SJSA1 (cell line): Measurements from ENCODE around the gene RETN. TPM values are rescaled to one million over a fixed set of nuclear protein-coding genes. Genes with fewer than 3 reads are reported as not detected.

Experiments
- DNase-seq, 2 experiments: peaks; one replicate each; pipeline ENCODE4 v3.0.0-alpha.2; 2015 to 2020; ENCODE audit warnings: low spot score in 2 of 2, low read depth in 1 of 2
- H3K27ac ChIP-seq: fragments of 250-450 bp; sonication (Bioruptor Pico); 2 replicates; pipeline ENCODE4 v1.5.1; 2020; ENCODE audit warnings: mild to moderate bottlenecking, moderate library complexity
- H3K27me3 ChIP-seq: fragments of 250-450 bp; sonication (Bioruptor Pico); replicated peaks from 2 replicates; pipeline ENCODE4 v1.5.1; 2020; ENCODE audit warnings: mild to moderate bottlenecking, moderate library complexity
- H3K36me3 ChIP-seq: fragments of 250-450 bp; sonication (Bioruptor Pico); 2 replicates; pipeline ENCODE4 v1.5.1; 2020; ENCODE audit warnings: mild to moderate bottlenecking
- H3K4me1 ChIP-seq: fragments of 250-450 bp; sonication (Bioruptor Pico); replicated peaks from 2 replicates; pipeline ENCODE4 v1.6.1; 2021; ENCODE audit warnings: mild to moderate bottlenecking
- H3K4me3 ChIP-seq: fragments of 250-450 bp; sonication (Bioruptor Pico); 2 replicates; pipeline ENCODE4 v1.5.1; 2020; ENCODE audit warnings: mild to moderate bottlenecking
- H3K9me3 ChIP-seq: fragments of 250-450 bp; sonication (Bioruptor Pico); replicated peaks from 2 replicates; pipeline ENCODE4 v1.5.1; 2020; ENCODE audit warnings: mild to moderate bottlenecking
- total RNA-seq: library from RNA; depleted of rRNA; stranded (reverse); fragments of >200 nt; shearing (Covaris generic); gene quantifications from 2 replicates; pipeline ENCODE4 v1.2.3, GENCODE V29; 2014

Gene RETN
- total RNA-seq, 1 experiment from 2014 or later = not detected

DNA sequence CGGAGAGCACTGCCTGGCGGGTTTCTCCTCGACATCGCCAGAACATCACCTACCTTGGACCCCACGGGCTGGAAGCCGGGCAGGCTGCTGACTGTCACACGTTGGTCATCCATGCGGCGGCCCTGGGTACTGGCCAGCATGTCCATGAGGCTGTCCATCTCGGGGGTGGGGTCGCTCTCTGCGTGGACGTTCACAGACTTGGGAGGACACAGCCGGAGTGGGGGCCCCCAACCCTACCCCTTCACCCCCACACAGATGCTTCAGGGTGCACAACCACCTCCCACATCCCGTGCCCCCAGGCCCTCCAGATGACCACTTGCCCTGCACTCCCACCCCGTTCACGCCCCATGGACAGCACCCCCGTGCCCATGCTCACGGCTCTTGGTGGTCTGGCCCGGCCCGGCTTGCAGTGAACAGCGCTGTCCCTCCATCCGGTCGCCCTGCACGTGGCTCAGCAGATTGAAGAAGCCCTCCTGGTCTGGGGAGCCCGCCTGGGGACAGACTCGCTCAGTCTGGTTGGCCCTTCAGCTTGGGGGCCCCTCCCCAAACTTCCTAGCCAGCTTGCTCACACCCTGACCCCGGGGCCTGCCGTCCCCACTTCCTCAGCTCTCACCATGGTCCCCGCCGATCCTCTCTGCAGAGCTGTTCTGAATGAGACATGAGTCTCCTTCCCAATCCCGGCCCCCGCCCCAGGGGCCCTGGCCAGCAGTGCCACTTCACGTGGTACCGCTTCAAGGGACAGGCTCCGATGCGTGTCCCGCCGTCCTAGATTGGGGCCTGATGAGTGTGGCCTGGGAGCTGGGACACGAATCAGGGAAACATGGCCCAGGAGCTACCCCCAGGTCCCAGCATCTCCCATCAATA is 36.3 kb upstream of the RETN start:
- H3K4me3 ChIP-seq = no peak overlapping the region
- no peaks in the 10 kb centered on the region for H3K9me3 ChIP-seq
- H3K36me3 ChIP-seq = peaks cover 9% of the 10 kb centered on the region
- DNase-seq = no peak
- H3K27ac ChIP-seq = no peak overlapping the region
- peaks cover 16% of the 10 kb centered on the region for H3K4me1 ChIP-seq
- peaks cover 26% of the 10 kb centered on the region for H3K27me3 ChIP-seq

DNA sequence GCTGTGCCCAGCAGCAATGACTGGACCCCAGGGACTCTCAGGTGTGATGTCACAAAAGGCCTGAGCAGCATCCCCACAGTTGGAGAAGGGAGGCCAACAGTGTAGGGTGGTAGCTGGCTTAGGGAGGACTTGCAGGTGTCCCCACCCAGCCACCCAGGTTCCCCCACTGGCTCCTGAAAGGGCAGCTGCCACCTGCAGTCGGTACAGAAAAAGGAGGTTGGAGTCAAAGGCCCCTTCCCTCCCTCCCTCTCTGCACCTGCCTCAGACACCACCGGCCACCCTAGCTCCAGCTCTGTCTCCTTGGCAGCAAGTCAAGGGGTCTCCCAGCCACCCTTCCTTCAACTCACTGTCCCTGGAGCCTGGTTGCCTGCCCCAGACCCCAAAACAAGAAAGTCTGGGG is 35.2 kb upstream of the RETN start, which contains the start of gene PCP2:
PCP2 (minus strand) TSS at position 22 of the 400 bp plus-strand sequence. CDS start 262 bp downstream, outside the sequence.
- no peak within 1 kb of the TSS for H3K4me3 ChIP-seq
- DNase-seq = no peak
- H3K36me3 ChIP-seq = 0 out of 2 replicates have a peak, but pooled peaks cover 3% of the 10 kb centered on the region
- no peak within 1 kb of the TSS for H3K27ac ChIP-seq
- peaks cover 31% of the 10 kb centered on the region for H3K27me3 ChIP-seq
- peaks cover 8% of the 10 kb centered on the region for H3K4me1 ChIP-seq
- no peaks in the 10 kb centered on the region for H3K9me3 ChIP-seq

DNA sequence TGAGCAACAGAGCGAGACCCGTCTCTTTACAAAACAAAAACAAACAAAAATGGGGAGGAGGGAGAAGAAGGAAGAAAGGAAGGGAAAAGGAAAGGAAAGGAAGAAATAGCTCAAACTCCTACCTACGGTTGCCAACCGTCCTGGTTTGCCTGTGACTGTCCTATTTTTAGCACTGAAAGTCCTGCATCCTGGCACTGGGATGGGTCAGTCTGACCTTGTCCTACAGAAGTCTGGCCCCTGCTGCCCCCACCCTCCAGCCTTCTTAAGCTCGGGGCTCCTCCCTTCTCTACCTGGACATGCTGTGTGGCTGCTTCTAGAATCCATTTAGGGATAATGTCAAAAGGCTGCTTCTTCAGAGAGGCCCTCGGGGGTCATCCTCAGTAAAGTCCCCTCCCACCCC is 33.2 kb upstream of the RETN start:
- Histone ChIP-seq H3K4me1 (peaks cover 3% of the 10 kb centered on the region), H3K9me3 (no peaks in the 10 kb centered on the region; the same call in 1 of the 2 replicates), H3K4me3 (no peak overlapping the region), H3K27ac (no peak overlapping the region), H3K36me3 (0 out of 2 replicates have a peak, but pooled peaks cover 3% of the 10 kb centered on the region), H3K27me3 (peaks cover 31% of the 10 kb centered on the region)
- no peak for DNase-seq

DNA sequence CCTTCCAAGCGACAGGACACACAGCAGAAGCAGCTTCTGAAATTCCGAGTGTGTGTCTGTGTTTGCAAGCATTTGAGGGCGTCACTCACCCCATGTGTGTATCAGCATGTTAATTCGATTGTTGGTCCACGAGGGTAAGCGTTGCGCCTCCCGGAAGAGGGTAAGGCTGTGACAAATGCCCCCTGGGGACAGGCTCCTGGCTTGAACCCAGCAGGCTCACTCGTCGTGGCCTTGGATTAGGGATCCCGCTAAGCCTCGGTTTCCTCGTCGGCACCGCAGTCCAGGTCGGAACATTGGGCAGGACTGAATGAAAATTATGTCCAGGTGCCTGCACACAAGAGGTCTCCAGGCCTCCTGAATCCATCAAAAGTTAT is 32.5 kb upstream of the RETN start:
- Histone ChIP-seq H3K4me3 (no peak overlapping the region), H3K27ac (no peak overlapping the region), H3K4me1 (no peaks in the 10 kb centered on the region), H3K27me3 (peaks cover 31% of the 10 kb centered on the region), H3K36me3 (0 out of 2 replicates have a peak, but pooled peaks cover 3% of the 10 kb centered on the region), H3K9me3 (no peaks in the 10 kb centered on the region; the same call in 1 of the 2 replicates)
- DNase-seq = no peak

DNA sequence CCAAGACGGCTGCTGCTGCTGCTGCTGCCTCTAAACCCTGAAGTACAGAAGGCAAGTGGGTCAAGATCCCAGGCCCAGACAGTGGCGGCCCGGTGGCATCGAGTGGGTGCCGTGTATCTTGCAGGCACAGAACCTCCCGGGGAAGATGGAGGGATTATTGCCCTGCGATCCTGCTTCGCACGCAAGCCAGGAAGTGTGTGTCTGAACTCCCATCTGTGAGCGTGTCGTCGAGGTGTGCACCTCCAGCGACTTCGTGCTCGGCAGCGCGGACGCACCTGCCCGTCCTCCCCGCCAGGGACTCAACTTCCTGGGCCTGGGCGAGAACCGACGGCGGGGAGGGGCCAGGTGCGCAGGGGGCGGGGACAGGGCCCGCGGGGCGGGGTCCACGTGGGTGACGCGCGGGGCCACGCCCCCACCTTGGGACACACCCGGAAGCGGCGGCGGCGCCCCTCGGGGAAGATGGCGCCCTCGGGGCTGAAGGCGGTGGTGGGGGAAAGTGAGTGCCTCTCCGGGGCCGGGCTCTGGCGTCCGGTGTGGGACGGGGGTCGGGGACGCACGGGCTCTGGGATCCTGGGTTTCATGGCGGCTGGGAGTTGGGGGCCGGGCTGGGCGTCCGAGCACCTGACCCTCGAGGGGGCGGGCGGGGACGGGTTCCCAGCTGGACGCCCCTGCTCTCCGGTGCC is 32.0 kb upstream of the RETN start, which contains the start of gene STXBP2:
STXBP2 (plus strand) TSS at position 420 of the 683 bp plus-strand sequence; CDS start at position 460, 40 bp downstream.
- Histone ChIP-seq H3K4me3 (no peak within 1 kb of the TSS), H3K36me3 (0 out of 2 replicates have a peak, but pooled peaks cover 3% of the 10 kb centered on the region), H3K9me3 (no peaks in the 10 kb centered on the region; the same call in 1 of the 2 replicates), H3K27me3 (peaks cover 31% of the 10 kb centered on the region), H3K4me1 (no peaks in the 10 kb centered on the region), H3K27ac (no peak within 1 kb of the TSS)
- DNase-seq = no peak

DNA sequence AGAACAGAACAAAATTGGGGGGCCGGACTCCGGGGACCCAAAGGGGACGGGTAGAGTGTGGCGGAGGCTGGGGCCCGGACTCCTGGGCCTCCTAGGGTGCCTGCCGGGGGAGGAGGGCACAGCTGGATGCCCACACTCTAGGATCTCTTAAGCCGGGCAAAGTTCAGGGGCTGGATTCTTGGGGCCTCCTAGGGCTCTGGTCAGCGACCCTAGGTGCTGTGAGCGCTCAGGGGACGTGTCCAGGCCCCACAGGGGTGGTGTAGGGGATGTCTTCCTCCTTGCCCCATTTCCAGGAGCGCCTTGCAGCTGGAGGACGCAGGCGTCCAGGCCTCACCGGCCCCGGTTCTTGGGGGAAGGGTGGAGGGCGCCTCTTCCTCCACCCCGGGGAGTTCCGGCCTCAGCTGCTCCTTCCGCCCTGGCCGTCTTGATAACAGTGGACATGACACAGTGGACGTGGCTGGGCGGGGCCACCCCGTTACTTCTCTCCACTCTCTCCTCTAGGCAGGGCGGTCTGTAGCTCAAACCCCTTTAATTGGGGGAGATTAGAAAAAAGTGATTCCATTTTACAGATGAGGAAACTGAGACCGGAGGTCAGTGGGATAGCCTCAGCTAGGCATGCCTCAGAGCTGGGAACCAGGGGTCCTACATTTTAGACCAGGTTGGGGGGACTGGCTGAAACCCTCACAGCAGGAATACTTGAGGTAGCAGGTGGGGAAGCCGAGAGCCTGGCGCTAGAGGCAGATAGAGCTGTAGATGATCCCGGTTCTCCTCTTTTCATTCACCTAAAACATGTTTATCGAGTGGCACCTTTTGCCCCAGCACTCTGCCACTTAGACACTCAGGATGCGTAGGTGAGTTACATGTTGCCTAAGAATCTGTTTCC is 31.2 kb upstream of the RETN start:
- H3K27ac ChIP-seq = no peak overlapping the region
- H3K27me3 ChIP-seq = peaks cover 31% of the 10 kb centered on the region
- no peaks in the 10 kb centered on the region for H3K4me1 ChIP-seq
- H3K36me3 ChIP-seq = no peaks in the 10 kb centered on the region
- H3K4me3 ChIP-seq = no peak overlapping the region
- no peaks in the 10 kb centered on the region; the same call in 1 of the 2 replicates for H3K9me3 ChIP-seq
- no peak for DNase-seq

DNA sequence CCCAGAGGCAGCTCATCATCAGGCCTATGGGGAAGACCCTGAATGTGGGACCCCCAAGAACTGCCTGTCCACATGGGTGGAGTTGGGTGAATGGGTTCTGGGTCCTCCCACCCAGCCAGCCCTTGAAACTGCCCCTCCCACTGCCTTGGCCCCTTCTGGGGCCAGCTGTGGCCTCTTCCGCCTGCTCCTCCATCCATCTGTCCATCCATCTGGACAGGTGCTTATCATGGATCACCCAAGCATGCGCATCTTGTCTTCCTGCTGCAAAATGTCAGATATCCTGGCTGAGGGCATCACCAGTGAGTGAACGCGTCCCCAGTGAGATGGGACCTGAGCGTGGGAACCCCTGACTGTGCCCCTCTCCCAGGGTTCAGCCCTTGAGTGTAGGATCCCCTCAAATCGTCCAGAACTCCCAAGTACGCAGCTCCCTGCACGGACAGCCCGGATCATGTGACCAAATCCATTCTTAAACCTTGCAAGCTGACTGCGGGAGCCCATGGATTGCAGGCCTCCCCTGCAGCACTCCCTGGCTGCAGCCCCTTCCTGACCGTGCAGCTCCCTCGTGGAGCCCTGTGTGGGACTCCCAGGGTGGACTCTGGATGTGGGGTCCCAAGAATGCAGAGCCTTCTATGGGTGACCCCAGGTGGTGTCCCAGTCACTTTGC is 29.9 kb upstream of the RETN start:
- Histone ChIP-seq H3K4me1 (no peaks in the 10 kb centered on the region), H3K36me3 (no peaks in the 10 kb centered on the region), H3K27ac (no peak overlapping the region), H3K4me3 (no peak overlapping the region), H3K9me3 (no peaks in the 10 kb centered on the region; the same call in 1 of the 2 replicates), H3K27me3 (peaks cover 31% of the 10 kb centered on the region)
- DNase-seq = no peak

DNA sequence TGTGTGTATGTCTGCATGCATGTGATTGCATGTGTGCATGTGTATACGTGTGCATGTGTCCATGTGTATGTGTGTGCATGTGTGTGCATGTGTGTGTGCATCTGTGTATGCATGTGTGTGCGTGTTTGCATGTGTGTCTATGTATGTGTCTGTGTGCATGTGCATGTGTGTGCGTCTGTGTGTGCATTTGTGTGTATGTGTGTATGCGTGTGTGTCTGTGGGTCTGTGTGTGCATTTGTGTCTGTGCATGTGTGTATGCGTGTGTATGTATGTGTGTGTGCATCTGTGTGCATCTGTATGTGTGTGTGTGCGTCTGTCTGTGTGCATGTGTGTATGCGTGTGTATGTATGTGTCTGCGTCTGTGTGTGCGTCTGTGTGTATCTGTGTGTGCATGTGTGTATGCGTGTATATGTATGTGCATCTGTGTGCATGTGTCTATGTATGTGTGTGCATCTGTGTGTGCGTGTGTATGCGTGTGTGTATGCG is 28.9 kb upstream of the RETN start:
- peaks cover 26% of the 10 kb centered on the region for H3K27me3 ChIP-seq
- H3K4me3 ChIP-seq = no peak overlapping the region
- no peaks in the 10 kb centered on the region for H3K36me3 ChIP-seq
- H3K4me1 ChIP-seq = no peaks in the 10 kb centered on the region
- no peak overlapping the region for H3K27ac ChIP-seq
- DNase-seq = no peak
- no peaks in the 10 kb centered on the region; the same call in 1 of the 2 replicates for H3K9me3 ChIP-seq

DNA sequence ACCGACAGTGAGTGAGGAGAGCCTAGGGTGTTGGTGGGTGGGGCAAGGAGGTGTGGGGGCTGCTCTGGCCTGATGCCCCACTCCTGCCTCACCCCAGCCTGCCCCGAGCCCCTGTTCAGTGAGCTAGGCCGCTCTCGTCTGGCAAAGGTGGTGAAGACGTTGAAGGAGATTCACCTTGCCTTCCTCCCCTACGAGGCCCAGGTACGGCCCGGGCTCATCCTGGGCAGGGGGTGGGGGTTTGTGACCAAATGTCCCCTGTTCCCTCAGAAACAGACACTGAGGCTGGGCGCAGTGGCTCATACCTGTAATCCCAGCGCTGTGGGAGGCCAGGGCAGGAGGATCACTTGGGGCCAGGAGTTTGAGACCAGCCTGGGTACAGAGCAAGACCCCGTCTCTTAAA is 28.0 kb upstream of the RETN start:
- DNase-seq = no peak
- no peaks in the 10 kb centered on the region for H3K4me1 ChIP-seq
- H3K4me3 ChIP-seq = no peak overlapping the region
- H3K9me3 ChIP-seq = no peaks in the 10 kb centered on the region; the same call in 1 of the 2 replicates
- no peaks in the 10 kb centered on the region for H3K36me3 ChIP-seq
- H3K27ac ChIP-seq = no peak overlapping the region
- peaks cover 23% of the 10 kb centered on the region for H3K27me3 ChIP-seq

DNA sequence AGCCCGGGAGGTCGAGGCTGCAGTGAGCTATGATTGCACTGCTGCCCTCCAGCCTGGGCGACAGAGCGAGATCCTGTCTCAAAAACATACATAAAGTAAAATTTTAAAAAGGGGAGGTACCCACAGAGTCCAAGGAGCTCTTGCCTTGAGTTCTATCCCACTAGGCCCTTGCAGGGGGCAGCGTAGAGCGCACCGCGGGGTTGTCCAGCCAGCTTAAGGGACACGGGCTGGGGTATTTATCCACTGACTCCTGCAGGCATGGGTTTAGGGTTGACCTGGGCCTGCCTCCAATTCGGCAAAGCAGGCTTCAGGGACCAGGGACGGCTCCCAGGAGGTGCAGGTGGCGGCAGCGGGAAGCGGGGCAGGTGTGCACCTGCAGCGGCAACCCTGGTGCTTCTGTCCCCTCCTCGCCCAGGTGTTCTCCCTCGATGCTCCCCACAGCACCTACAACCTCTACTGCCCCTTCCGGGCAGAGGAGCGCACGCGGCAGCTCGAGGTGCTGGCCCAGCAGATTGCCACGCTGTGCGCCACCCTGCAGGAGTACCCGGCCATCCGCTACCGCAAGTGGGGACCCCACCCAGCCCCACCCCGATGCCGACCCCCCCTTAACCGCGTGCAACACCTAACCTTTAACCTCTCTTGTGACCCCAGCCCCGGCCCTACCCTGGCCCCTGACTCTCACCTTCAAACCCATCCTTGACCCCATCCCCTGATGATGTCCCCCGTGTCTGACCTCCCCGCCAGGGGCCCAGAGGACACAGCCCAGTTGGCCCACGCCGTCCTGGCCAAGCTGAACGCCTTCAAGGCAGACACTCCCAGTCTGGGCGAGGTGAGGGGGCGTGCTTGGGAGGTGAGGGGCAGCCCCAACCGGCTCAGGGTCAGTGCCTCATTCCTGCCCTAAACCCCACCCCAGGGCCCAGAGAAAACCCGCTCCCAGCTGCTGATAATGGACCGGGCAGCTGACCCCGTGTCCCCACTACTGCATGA is 27.3 kb upstream of the RETN start:
- H3K36me3 ChIP-seq = no peaks in the 10 kb centered on the region
- H3K27ac ChIP-seq = no peak overlapping the region
- no peak overlapping the region for H3K4me3 ChIP-seq
- H3K4me1 ChIP-seq = no peaks in the 10 kb centered on the region
- no peaks in the 10 kb centered on the region; the same call in 1 of the 2 replicates for H3K9me3 ChIP-seq
- peaks cover 20% of the 10 kb centered on the region for H3K27me3 ChIP-seq
- no peak for DNase-seq

DNA sequence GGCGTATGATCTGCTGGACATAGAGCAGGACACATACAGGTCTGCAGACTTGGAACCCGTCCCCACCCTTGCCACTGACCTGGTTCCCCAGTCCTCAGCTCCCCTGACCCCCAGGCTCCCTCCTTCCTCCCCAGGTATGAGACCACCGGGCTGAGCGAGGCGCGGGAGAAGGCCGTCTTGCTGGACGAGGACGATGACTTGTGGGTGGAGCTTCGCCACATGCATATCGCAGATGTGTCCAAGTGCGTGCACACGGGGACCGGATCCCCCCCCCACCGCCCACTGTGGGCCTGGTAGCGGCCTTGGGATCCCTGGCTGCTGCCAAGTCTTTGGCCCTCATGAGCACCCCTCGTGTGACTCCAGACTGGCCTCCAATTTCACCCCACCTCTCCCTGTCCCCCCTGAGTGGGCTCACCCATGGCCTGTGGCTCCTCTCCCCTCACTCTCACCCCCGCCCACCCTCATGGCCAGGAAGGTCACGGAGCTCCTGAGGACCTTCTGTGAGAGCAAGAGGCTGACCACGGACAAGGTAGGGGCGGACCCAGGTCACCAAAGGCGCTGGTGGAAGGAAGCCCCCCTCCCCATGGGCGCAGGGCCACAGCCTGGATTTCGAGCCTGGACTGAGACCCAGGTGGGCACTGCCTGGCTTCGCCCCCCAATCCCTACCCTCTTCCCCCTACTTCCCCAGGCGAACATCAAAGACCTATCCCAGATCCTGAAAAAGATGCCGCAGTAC is 26.4 kb upstream of the RETN start:
- H3K9me3 ChIP-seq = no peaks in the 10 kb centered on the region; the same call in 1 of the 2 replicates
- no peak overlapping the region for H3K27ac ChIP-seq
- H3K4me3 ChIP-seq = no peak overlapping the region
- peaks cover 12% of the 10 kb centered on the region for H3K27me3 ChIP-seq
- H3K4me1 ChIP-seq = no peaks in the 10 kb centered on the region
- no peak for DNase-seq
- no peaks in the 10 kb centered on the region for H3K36me3 ChIP-seq
